GM12874 (cell line): ENCODE data around the gene SLC39A11.

Experiments
- CTCF ChIP-seq: IDR thresholded peaks from 2 replicates; pipeline ENCODE4 v1.5.1; 2011; ENCODE audit warnings: low read depth, mild to moderate bottlenecking, control low read depth, low read length, moderate library complexity; ENCODE audit not compliant: insufficient read depth

SLC39A11 gene

GRCh38 chr17:72863526-72864211 lies 228.8 kb downstream of the SLC39A11 start:
- TF ChIP-seq CTCF: no peak

GRCh38 chr17:72862276-72862999 lies 230.1 kb downstream of the SLC39A11 start:
- TF ChIP-seq CTCF: no peak

GRCh38 chr17:72861811-72862210 lies 230.7 kb downstream of the SLC39A11 start:
- no peak for TF ChIP-seq CTCF

- no peak for TF ChIP-seq CTCF
Observed at GRCh38 chr17:72860778-72861177, 231.7 kb downstream of the SLC39A11 start.

- no peak for TF ChIP-seq CTCF
Observed at GRCh38 chr17:72858826-72859495, 233.5 kb downstream of the SLC39A11 start.

- no peak for TF ChIP-seq CTCF
Observed at GRCh38 chr17:72853440-72854415, 238.8 kb downstream of the SLC39A11 start.
